Measurements from ENCODE around the gene MT1X.
"Not testable (repeated sequence)": the region's sequence is repeated elsewhere in the genome, so short reads cannot be mapped to it uniquely, and the experiment has no call there.

MT1X gene

GRCh38 chr16:56697456-56698155, 15.3 kb downstream of the MT1X start:
- in situ Hi-C loops (cut with MboI; ENCODE audit: low sequenced_read_pairs), result no loop called here
- H3K4me1 ChIP-seq, result peaks cover 3% of the 10 kb centered on the region; the same call in 1 of the 2 replicates
- no peaks in the 10 kb centered on the region for H3K9me3 ChIP-seq
- no peaks in the 10 kb centered on the region for H3K27me3 ChIP-seq (ENCODE audit: low read depth)
- H3K4me3 ChIP-seq, result no peak overlapping the region
- DNase-seq (ENCODE audit: low spot score in 2 of 2), result no peak
- H3K36me3 ChIP-seq (replicated peaks), result no peaks in the 10 kb centered on the region

DNA sequence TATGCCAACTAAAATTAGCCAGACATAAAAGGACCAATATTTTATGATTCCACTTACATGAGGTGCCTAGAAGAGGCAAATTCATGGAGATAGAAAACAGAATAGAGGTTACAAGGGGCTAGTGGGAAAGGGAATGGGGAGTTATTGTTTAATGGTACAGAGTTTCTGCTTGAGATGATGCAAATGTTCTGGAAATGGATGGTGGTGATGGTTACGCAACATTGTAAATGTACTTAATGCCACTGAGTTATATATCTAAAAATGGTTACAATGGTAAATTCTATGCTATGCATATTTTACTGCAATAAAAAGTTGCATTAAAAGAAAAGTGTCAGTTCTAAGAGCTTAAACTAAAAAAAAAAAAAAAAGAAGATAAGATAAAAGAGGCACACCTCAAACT, 17.9 kb downstream of the MT1X start:
- no peaks in the 10 kb centered on the region for H3K36me3 ChIP-seq (replicated peaks)
- H3K9me3 ChIP-seq, result no peaks in the 10 kb centered on the region
- in situ Hi-C loops (cut with MboI; ENCODE audit: low sequenced_read_pairs), result loop anchor here (10.0 kb wide), 1 partner anchor 115 kb away; the partner anchor contains the start of gene MT3
- DNase-seq (ENCODE audit: low spot score in 2 of 2), result no peak
- peaks cover 3% of the 10 kb centered on the region; the same call in 1 of the 2 replicates for H3K4me1 ChIP-seq
- no peaks in the 10 kb centered on the region for H3K27me3 ChIP-seq (ENCODE audit: low read depth)
- H3K4me3 ChIP-seq, result no peak overlapping the region

DNA sequence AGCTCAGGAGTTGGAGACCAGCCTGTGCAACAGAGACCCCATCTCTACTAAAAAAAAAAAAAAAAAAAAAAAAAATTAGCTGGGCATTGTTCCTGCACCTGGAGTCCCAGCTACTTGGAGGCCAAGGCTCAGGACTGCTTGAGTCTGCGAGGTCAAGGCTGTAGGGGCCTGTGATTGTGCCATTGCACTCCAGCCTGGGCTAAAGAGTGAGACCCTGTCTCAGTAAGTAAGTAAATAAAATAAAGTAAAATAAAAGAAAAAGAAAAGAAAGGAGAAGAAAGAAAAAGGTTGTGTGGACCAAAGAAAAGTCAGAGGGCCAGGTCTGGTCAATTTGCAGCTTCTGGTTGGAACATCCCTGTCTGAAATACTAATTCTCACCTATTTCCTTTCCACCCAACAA, 18.4 kb downstream of the MT1X start:
- Histone ChIP-seq H3K4me3 (no peak overlapping the region), H3K36me3 (replicated peaks) (no peaks in the 10 kb centered on the region), H3K9me3 (no peaks in the 10 kb centered on the region), H3K27me3 (ENCODE audit: low read depth) (no peaks in the 10 kb centered on the region), H3K4me1 (peaks cover 3% of the 10 kb centered on the region; the same call in 1 of the 2 replicates)
- no peak for DNase-seq (ENCODE audit: low spot score in 2 of 2)
- in situ Hi-C loops (cut with MboI; ENCODE audit: low sequenced_read_pairs), result loop anchor here (10.0 kb wide), 1 partner anchor 116 kb away; the partner anchor contains the start of gene MT3

- Histone ChIP-seq H3K27me3 (ENCODE audit: low read depth) (no peaks in the 10 kb centered on the region), H3K9me3 (no peaks in the 10 kb centered on the region), H3K4me3 (no peak overlapping the region), H3K4me1 (peaks cover 3% of the 10 kb centered on the region; the same call in 1 of the 2 replicates), H3K36me3 (replicated peaks) (no peaks in the 10 kb centered on the region)
- in situ Hi-C loops (cut with MboI; ENCODE audit: low sequenced_read_pairs), result loop anchor here (10.0 kb wide), 1 partner anchor 117 kb away; the partner anchor contains the start of gene MT3
- DNase-seq (ENCODE audit: low spot score in 2 of 2), result no peak
Observed at GRCh38 chr16:56701534-56701933, 19.3 kb downstream of the MT1X start.

GRCh38 chr16:56702836-56703235, 20.6 kb downstream of the MT1X start:
- no peaks in the 10 kb centered on the region for H3K9me3 ChIP-seq
- no peak overlapping the region for H3K4me3 ChIP-seq
- H3K4me1 ChIP-seq, result peaks cover 3% of the 10 kb centered on the region; the same call in 1 of the 2 replicates
- H3K27me3 ChIP-seq (ENCODE audit: low read depth), result no peaks in the 10 kb centered on the region
- DNase-seq (ENCODE audit: low spot score in 2 of 2), result no peak
- H3K36me3 ChIP-seq (replicated peaks), result no peaks in the 10 kb centered on the region
- in situ Hi-C loops (cut with MboI; ENCODE audit: low sequenced_read_pairs), result loop anchor here (10.0 kb wide), 1 partner anchor 118 kb away; the partner anchor contains the start of gene MT3

GRCh38 chr16:56708525-56709442, 26.5 kb downstream of the MT1X start:
- no peak overlapping the region for H3K4me3 ChIP-seq

DNA sequence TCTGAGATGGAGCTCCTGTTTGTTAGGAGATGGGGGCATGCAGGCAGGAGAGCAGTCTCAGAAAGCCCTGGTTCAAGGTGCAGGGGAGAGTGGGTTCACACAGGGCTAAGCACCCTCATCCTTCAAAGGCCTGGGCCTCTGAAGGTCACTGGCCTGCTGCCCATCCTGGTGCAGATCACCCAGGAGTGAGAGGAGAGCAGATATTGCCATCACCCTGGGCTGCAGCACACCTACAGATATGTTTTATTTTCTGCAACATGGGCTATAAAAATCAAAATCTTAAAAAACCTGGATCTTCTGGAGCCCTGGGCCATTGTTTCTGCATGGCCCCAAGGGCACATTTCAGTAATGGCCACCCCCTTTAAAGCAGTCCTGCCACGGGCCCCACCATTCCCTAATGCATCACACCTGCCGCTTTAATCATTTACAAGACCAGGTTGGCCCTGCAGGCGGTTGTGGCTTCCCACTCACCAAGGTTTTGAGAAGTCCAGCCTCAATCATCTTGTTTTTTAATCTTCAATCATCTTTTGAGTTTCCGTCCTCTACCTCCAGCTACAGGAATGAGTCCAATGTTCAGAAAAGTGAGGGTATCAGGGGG, 27.3 kb downstream of the MT1X start:
- H3K4me3 ChIP-seq, result no peak overlapping the region
- H3K4me1 ChIP-seq, result no peaks in the 10 kb centered on the region
- H3K27me3 ChIP-seq (ENCODE audit: low read depth), result no peaks in the 10 kb centered on the region
- no peaks in the 10 kb centered on the region for H3K36me3 ChIP-seq (replicated peaks)
- in situ Hi-C loops (cut with MboI; ENCODE audit: low sequenced_read_pairs), result loop anchor here (10.0 kb wide), 1 partner anchor 125 kb away; the partner anchor contains the start of gene MT3
- DNase-seq (ENCODE audit: low spot score in 2 of 2), result no peak
- H3K9me3 ChIP-seq, result no peaks in the 10 kb centered on the region

More at GRCh38 chr16:56708525-56709442, 26.5 kb downstream of the MT1X start:
- no peaks in the 10 kb centered on the region for H3K36me3 ChIP-seq (replicated peaks)
- H3K27me3 ChIP-seq (ENCODE audit: low read depth), result no peaks in the 10 kb centered on the region
- H3K9me3 ChIP-seq, result no peaks in the 10 kb centered on the region
- no peak for DNase-seq (ENCODE audit: low spot score in 2 of 2)
- no peaks in the 10 kb centered on the region for H3K4me1 ChIP-seq
- in situ Hi-C loops (cut with MboI; ENCODE audit: low sequenced_read_pairs), result loop anchor here (10.0 kb wide), 1 partner anchor 124 kb away; the partner anchor contains the start of gene MT3

DNA sequence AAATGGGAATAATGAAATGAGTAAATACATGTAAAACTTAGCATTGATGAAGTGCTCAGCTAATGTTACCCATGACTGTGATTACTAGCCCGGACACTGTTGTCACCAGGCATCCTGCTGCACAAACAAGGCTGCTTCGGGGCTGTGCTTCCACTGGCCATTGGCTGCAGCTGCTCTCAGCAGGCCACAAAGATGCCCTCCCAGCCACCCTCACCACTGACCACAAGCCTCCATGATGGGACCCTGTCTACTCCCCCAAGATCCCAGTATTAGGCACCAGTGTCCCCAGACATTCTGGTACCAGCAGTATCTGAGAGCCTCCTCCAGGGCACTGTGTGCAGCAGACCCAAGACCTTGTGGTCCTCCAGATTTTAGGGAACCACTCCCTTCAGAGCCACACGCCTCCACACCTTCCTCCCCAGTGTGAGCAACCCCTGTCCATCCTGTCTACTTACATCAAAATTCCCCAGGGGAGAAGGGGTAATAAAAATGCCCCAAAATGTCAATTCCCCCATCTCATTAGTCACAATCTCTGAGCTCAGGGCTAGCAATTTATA, 28.0 kb downstream of the MT1X start:
- H3K9me3 ChIP-seq, result no peaks in the 10 kb centered on the region
- no peaks in the 10 kb centered on the region for H3K27me3 ChIP-seq (ENCODE audit: low read depth)
- H3K4me1 ChIP-seq, result no peaks in the 10 kb centered on the region
- H3K4me3 ChIP-seq, result no peak overlapping the region
- H3K36me3 ChIP-seq (replicated peaks), result no peaks in the 10 kb centered on the region
- DNase-seq (ENCODE audit: low spot score in 2 of 2), result no peak
- in situ Hi-C loops (cut with MboI; ENCODE audit: low sequenced_read_pairs), result no loop called here

DNA sequence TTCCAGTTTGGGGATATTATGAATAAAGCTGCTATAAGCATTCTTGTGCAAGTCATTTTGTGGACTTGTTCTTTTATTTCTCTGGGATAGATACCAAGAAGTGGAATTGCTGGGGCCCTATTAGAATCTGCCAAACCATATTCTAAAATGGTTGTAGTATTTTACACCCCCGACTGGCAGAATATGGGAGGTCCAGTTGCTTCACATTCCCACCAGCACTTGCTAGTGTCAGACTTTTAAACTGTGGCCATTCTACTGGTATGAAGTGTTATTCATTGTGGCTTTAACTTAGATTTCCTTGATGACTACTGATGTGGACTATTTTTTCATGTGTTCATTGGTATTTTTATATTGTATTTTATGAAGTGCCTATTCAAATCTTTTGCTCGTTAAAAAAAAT, 29.6 kb downstream of the MT1X start:
- in situ Hi-C loops (cut with MboI; ENCODE audit: low sequenced_read_pairs), result no loop called here
- Histone ChIP-seq H3K27me3 (ENCODE audit: low read depth) (no peaks in the 10 kb centered on the region), H3K9me3 (no peaks in the 10 kb centered on the region), H3K4me1 (no peaks in the 10 kb centered on the region), H3K4me3 (no peak overlapping the region), H3K36me3 (replicated peaks) (no peaks in the 10 kb centered on the region)
- no peak for DNase-seq (ENCODE audit: low spot score in 2 of 2)

DNA sequence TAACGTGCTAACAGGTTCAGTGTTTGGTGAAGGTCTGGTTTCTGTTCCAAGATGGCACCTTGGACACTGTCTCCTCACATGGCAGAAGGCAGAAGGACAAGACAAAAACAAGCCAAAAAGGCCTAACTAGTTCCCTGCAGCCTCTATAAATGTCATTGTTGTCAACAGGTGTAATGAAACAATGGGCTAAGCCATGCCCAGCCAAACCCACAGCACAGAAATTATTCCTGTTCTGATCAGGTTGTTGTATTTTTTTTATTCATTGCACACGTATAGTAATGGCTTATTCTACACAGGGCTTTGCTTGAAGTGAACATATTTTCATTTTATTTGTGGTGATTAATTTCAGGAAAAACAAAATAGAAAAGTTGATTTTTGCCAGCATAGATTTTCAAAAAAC, 31.5 kb downstream of the MT1X start:
- DNase-seq (ENCODE audit: low spot score in 2 of 2), result no peak
- no peaks in the 10 kb centered on the region for H3K36me3 ChIP-seq (replicated peaks)
- no peaks in the 10 kb centered on the region for H3K4me1 ChIP-seq
- in situ Hi-C loops (cut with MboI; ENCODE audit: low sequenced_read_pairs), result no loop called here
- H3K4me3 ChIP-seq, result no peak overlapping the region
- no peaks in the 10 kb centered on the region for H3K9me3 ChIP-seq
- H3K27me3 ChIP-seq (ENCODE audit: low read depth), result no peaks in the 10 kb centered on the region

DNA sequence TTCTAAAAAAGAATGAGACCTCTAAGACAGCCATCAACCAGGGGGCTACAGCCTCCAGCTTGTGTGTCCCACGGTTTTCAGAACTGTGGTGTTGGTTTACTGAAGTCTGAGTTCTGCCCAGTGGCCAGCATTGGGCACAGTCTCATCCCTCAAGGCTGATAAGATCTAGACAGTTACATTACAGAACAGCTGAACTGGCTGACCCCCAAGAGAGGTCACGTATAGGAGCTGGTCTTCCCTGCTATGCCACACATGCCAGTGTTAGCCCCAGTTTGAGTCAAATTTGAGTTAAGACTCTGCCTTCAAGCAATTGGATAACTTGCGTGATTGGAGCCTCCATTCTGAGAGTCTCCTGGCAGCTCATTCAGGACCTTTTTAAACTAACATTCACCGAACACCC, 32.9 kb downstream of the MT1X start:
- Histone ChIP-seq H3K9me3 (no peaks in the 10 kb centered on the region), H3K36me3 (replicated peaks) (no peaks in the 10 kb centered on the region), H3K4me3 (no peak overlapping the region), H3K4me1 (no peaks in the 10 kb centered on the region), H3K27me3 (ENCODE audit: low read depth) (peaks cover 4% of the 10 kb centered on the region; the same call in 1 of the 2 replicates)
- DNase-seq (ENCODE audit: low spot score in 2 of 2), result no peak
- in situ Hi-C loops (cut with MboI; ENCODE audit: low sequenced_read_pairs), result no loop called here

- H3K27me3 ChIP-seq (ENCODE audit: low read depth), result peaks cover 14% of the 10 kb centered on the region
- in situ Hi-C loops (cut with MboI; ENCODE audit: low sequenced_read_pairs), result no loop called here
- no peaks in the 10 kb centered on the region for H3K9me3 ChIP-seq
- no peak for DNase-seq (ENCODE audit: low spot score in 2 of 2)
- no peaks in the 10 kb centered on the region; the same call in 1 of the 2 replicates for H3K36me3 ChIP-seq (replicated peaks)
- no peaks in the 10 kb centered on the region for H3K4me1 ChIP-seq
- no peak overlapping the region for H3K4me3 ChIP-seq
Observed at GRCh38 chr16:56716761-56717160, 34.5 kb downstream of the MT1X start.

- in situ Hi-C loops (cut with MboI; ENCODE audit: low sequenced_read_pairs); H3K4me1 ChIP-seq; DNase-seq (ENCODE audit: low spot score in 2 of 2); H3K36me3 ChIP-seq (replicated peaks); H3K4me3 ChIP-seq; H3K9me3 ChIP-seq: not testable (repeated sequence)
- peaks cover 15% of the 10 kb centered on the region for H3K27me3 ChIP-seq (ENCODE audit: low read depth)
Observed at GRCh38 chr16:56717532-56717931, 35.3 kb downstream of the MT1X start.
